ENCODE measurements around the gene FDPS. TPM values are rescaled to one million over a fixed set of nuclear protein-coding genes. Genes with fewer than 3 reads are reported as not detected.
A peak's percentile ranks its signal among the peaks of the same experiment; 100 is the strongest.

FDPS gene
- total RNA-seq, 1 donor from 2014 or later, result 248 TPM

DNA sequence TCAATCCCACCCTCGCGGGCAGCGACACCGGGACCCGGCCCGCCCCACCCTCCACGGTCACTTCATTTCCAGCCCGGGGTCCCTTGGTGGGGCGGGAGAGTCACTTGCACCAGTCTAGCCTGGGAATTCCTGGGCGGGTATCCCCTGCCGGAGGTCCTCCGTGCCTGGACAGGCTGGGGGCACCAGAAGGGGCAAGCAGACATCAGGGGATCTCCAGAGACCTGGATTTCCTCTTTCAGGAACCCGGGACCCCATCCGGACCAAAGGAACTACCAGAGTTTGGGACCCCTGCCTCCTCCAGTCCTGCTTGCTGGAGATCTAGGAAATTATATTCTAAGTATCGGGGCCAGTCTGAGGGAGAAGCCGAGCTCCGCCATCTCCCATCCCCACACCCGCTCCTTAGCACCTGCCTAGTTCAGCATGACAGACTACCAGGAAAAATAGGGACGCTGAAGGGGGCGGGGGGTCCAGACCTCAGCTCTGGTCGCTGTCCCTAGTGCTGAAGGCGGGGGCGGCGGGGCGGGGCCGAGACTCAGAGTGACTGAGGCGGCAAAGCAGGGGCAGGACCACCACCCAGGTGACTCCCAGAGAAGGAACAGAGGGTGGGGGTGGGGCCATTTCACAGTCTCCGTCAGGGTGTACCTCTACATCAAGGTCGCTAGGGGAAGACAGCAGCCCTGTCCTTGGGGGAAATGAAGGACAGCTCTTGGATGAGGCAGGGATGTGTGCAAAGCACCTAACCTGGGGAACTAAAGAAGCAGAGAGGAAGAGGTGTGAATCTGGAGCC, 30.6 kb upstream of the FDPS start:
- no peak for DNase-seq (ENCODE audit: low read depth)
- H3K4me3 ChIP-seq (ENCODE audit: low read depth, low read length), result peak overlapping the region; percentile 84
- TF ChIP-seq, protein P1, sequence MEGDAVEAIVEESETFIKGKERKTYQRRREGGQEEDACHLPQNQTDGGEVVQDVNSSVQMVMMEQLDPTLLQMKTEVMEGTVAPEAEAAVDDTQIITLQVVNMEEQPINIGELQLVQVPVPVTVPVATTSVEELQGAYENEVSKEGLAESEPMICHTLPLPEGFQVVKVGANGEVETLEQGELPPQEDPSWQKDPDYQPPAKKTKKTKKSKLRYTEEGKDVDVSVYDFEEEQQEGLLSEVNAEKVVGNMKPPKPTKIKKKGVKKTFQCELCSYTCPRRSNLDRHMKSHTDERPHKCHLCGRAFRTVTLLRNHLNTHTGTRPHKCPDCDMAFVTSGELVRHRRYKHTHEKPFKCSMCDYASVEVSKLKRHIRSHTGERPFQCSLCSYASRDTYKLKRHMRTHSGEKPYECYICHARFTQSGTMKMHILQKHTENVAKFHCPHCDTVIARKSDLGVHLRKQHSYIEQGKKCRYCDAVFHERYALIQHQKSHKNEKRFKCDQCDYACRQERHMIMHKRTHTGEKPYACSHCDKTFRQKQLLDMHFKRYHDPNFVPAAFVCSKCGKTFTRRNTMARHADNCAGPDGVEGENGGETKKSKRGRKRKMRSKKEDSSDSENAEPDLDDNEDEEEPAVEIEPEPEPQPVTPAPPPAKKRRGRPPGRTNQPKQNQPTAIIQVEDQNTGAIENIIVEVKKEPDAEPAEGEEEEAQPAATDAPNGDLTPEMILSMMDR (conservative IDR thresholded peaks at IDR 0.05; ENCODE audit: low read depth, low read length), result peak; percentile 46

DNA sequence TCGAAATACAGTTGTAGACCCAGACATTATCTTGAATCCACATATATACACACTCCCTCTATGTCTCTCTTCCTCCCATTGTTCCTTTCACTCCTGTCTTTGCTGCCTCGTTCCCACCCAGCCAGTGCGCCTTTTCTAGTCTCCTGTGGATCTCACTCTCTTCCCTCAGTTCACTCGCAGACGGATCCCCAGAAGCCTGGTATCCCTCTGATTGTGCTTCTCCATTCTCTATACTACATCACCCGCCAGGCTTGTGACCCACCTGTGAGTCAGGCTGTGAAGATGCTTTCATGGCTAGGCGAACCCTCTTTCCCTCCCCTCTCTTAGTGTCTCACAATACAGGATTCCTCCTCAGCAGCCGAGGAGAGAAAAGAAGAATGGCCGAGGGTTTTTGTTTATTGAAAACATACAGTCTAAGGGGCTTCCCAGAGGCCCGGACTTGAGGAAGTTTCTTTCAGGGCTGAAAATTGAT, 29.9 kb upstream of the FDPS start:
- TF ChIP-seq, protein P1 (conservative IDR thresholded peaks at IDR 0.05; ENCODE audit: low read depth, low read length), result no peak
- DNase-seq (ENCODE audit: low read depth), result no peak
- peak overlapping the region; percentile 84 for H3K4me3 ChIP-seq (ENCODE audit: low read depth, low read length)

DNA sequence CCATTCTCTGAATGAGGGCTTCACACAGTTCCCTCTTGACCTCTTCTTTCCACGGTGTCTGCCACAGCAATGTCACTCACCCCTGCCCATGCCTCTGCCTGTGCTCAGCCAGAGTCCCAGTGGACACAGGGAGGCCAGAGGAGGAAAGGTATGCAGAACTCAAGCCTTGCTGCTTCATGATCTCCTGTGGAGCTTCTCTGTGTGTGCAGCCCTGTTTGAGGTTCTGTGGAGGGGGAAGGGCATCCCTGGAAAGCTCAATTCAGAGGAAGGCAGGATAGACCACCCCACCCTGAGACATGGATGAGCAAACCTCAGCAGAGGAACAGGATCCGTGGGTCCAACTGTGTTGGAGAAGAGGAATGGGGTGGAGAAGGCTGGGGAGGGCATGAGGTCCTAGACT, 29.4 kb upstream of the FDPS start:
- DNase-seq (ENCODE audit: low read depth), result no peak
- TF ChIP-seq, protein P1 (conservative IDR thresholded peaks at IDR 0.05; ENCODE audit: low read depth, low read length), result no peak

DNA sequence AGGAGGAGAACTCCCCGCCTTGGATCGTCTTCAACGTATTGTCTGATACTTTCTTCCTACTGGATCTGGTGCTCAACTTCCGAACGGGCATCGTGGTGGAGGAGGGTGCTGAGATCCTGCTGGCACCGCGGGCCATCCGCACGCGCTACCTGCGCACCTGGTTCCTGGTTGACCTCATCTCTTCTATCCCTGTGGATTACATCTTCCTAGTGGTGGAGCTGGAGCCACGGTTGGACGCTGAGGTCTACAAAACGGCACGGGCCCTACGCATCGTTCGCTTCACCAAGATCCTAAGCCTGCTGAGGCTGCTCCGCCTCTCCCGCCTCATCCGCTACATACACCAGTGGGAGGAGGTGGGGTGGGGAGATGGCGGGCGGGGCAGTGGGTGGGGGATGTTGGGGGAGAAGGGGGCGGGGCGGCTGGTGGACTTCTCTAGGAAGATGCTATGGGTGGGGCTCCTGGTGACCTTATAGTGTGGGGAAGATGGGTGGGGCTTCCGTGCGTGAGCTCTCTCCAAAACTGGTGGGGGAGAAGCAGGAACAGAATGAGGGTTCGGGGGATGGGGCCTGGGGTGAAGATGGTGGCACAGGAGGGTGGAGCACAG, 26.1 kb upstream of the FDPS start:
- TF ChIP-seq, protein P1 (conservative IDR thresholded peaks at IDR 0.05; ENCODE audit: low read depth, low read length), result no peak
- no peak for DNase-seq (ENCODE audit: low read depth)
- no peak overlapping the region for H3K4me3 ChIP-seq (ENCODE audit: low read depth, low read length)

More for the DNA sequence above, 29.4 kb upstream of the FDPS start:
- H3K4me3 ChIP-seq (ENCODE audit: low read depth, low read length), result no peak overlapping the region

DNA sequence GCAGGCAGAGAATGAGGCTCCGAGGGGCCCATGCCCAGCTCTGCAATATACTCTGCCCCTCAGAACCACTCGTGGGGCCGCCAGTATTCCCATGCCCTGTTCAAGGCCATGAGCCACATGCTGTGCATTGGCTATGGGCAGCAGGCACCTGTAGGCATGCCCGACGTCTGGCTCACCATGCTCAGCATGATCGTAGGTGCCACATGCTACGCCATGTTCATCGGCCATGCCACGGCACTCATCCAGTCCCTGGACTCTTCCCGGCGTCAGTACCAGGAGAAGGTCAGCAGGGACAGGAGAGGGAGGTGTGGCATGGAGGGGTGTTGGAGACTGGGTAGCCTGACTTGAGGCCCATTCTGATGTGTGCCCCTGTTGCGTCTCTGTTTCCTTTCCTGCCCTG, 24.2 kb upstream of the FDPS start:
- TF ChIP-seq, protein P1 (conservative IDR thresholded peaks at IDR 0.05; ENCODE audit: low read depth, low read length), result no peak
- no peak for DNase-seq (ENCODE audit: low read depth)
- no peak overlapping the region for H3K4me3 ChIP-seq (ENCODE audit: low read depth, low read length)

DNA sequence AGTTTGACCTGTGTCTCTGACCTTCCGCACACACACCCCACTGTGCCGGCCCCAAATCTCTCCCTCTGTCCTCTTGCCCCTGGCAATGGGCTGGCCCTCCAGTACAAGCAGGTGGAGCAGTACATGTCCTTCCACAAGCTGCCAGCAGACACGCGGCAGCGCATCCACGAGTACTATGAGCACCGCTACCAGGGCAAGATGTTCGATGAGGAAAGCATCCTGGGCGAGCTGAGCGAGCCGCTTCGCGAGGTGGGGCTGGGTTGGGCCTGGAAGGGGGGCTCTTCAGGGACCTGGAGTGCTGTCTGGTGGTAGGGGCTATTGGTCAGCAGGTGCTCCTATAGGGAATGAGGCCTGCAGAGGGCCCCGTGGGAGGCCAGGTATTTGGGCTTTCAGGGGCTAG, 23.6 kb upstream of the FDPS start:
- DNase-seq (ENCODE audit: low read depth), result no peak
- no peak overlapping the region for H3K4me3 ChIP-seq (ENCODE audit: low read depth, low read length)

More for the DNA sequence above, 23.6 kb upstream of the FDPS start:
- TF ChIP-seq, protein P1 (conservative IDR thresholded peaks at IDR 0.05; ENCODE audit: low read depth, low read length), result no peak
